Stimulated activated CD4-positive, alpha-beta T cell treated with anti-CD3 and anti-CD28 coated beads, Interleukin-4, amount 100 ng/mL, for 1 hour (primary cell): ENCODE results near the gene GMEB2.

Source experiments
- DNase-seq: peaks from one replicate; pipeline ENCODE4 v3.0.0-alpha.2; 2020

Gene GMEB2

GRCh38 chr20:63556873-63557478 is 69.9 kb downstream of the GMEB2 start:
- no peak for DNase-seq

GRCh38 chr20:63555661-63556381 is 71.1 kb downstream of the GMEB2 start:
- DNase-seq = no peak

GRCh38 chr20:63554361-63555278 is 72.3 kb downstream of the GMEB2 start:
- no peak for DNase-seq

DNA sequence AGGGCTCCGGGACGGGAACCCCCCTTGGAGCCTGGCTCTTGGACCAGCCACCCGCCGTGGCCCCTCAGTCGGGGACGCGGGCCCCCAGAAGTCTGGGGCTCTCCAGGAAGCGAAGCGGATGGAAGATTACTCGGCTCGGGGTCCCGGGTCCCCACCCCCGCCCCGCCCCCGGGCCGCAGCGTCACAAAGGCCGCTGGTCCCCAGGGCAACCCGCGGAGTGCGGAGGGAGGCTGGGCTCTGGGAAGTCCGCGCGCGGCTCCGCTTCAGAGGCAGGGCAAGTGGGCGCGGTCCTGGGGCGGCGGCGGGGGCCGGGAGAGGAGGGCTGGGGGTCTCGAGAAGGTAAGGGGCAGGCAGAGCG is 73.0 kb downstream of the GMEB2 start, which contains the start of gene FNDC11:
Gene FNDC11 (plus strand): TSS at position 227 of the 358 bp plus-strand sequence. CDS start 1,505 bp downstream, outside the sequence.
- DNase-seq = peak; percentile 51

GRCh38 chr20:63553251-63553932 is 73.5 kb downstream of the GMEB2 start:
- peak; percentile 90 for DNase-seq

DNA sequence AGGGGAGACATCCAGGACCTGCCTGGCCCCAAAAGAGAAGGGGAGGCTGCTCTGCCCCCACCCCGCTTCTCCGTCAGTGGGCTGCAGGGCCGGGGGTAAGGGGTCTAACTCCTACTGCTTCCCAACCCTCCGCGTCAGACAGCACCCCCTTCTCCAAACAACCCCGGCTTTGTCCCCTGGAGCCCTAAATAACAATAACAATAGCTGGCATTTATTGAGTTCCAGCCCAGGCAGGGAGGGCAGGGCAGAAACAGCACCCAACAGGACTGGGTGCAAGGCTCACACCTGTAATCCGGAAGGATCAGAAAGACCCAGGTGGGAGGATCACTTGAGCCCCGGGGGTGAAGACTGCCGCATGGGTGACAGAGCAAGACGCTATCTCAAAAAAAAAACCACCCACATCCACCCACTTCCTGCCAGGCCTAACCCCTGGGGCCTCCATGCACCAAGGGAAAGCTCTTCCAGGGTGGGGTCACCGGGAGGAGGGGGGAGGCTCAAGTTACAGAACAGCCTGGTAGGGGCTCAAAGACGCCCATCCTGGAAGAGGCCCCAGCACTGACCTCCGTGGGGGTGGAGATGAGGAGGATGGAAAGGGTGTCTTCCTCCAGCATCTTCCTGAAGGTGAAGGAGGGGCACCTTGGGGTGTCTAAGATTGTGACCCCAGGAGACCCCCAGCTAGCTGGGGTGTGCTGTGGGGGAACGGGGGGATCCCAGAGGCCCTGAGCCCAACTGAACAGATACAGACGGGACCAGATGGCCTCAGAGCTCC is 74.2 kb downstream of the GMEB2 start:
- DNase-seq = peak; percentile 28

DNA sequence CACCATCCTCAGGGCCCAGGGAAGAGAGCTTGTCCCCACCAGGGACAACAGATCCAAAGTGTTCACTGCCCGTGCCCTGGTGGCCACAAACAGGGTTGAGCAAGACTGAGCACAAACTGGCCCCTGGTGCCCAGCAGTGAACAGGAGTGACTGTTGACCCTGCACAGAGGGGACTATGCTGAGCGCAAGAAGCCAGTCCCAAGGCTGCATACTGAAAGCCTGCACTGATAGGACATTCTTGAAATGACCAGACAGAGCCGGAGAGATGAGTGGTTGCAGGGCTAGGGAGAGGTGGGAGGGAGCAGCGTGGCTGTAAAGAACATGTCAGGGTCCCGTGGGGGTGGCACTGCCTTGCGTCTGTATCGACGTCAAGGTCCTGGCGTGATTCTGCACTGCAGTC is 75.8 kb downstream of the GMEB2 start:
- DNase-seq = no peak

GRCh38 chr20:63549679-63550282 is 77.1 kb downstream of the GMEB2 start:
- DNase-seq = no peak

- no peak for DNase-seq
These were observed 77.9 kb downstream of the GMEB2 start for GRCh38 chr20:63549019-63549418.

- DNase-seq = no peak
These were observed 78.4 kb downstream of the GMEB2 start for GRCh38 chr20:63548542-63548941.

GRCh38 chr20:63547725-63548480 is 79.0 kb downstream of the GMEB2 start, which contains the start of gene SRMS:
Gene SRMS, minus strand, starts transcription at chr20:63547749. Its CDS starts 286 bp downstream, at chr20:63547463.
- DNase-seq = no peak

GRCh38 chr20:63546956-63547724 is 79.8 kb downstream of the GMEB2 start:
- no peak for DNase-seq

GRCh38 chr20:63546256-63546955 is 80.5 kb downstream of the GMEB2 start:
- no peak for DNase-seq

- DNase-seq = no peak
These were observed 81.1 kb downstream of the GMEB2 start for GRCh38 chr20:63545814-63546213.

DNA sequence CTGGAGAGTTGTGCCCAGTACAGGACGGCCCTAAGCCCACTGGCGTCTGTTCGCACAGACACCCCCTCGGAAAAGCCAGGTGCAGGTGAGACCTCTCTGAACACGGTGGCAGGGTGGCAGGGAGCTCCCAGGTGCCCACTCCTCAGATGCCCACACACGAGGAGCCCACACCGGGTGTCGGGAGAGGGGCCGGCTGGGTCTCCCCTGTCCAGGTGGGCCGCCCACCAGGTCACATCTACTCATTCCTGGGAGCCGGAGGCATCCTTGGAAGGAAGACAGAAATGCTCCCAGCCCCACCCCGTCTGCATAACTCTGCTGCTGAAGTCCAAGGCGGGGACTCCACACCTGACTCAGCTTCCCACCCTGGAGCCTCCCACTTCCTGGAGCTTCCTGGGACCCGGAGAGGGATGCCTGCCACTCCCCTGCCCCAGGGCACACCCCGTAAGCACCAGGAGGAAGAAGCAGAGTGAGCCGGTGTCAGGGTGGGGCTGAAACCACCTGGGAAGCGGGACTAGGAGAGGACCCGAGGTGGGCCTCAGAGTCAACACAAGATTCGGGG is 81.9 kb downstream of the GMEB2 start:
- DNase-seq = no peak

- no peak for DNase-seq
These were observed 82.5 kb downstream of the GMEB2 start for GRCh38 chr20:63544241-63544957.

GRCh38 chr20:63543733-63544132 is 83.2 kb downstream of the GMEB2 start:
- no peak for DNase-seq

- no peak for DNase-seq
These were observed 83.8 kb downstream of the GMEB2 start for GRCh38 chr20:63543131-63543530.
